Activated CD8-positive, alpha-beta T cell treated with anti-CD3 and anti-CD28 coated beads for 36 hours (primary cell): ENCODE data around the gene MPC1. TPM values are rescaled to one million over a fixed set of nuclear protein-coding genes. Genes with fewer than 3 reads are reported as not detected.

ENCODE experiments used
- ATAC-seq: fragments of 200-7000 bp; cut with Tn5 transposase; one replicate; pipeline ENCODE4 v1.10.0; 2021; ENCODE audit warnings: mild to moderate bottlenecking, moderate library complexity
- CTCF ChIA-PET: fragments of 350-600 bp; sonication (Branson Sonifier 250); formaldehyde crosslinking; loops from one replicate; lab custom pipeline; 2021; ENCODE audit warnings: antibody characterized with exemption; lab: Charles Lee
- POLR2A ChIA-PET: fragments of 350-600 bp; sonication (Branson Sonifier 250); formaldehyde crosslinking; loops from one replicate; lab custom pipeline; 2021; ENCODE audit warnings: antibody characterized with exemption; lab: Charles Lee
- DNase-seq: peaks from one replicate; pipeline ENCODE4 v3.0.0-alpha.2; 2020
- H3K27ac Mint-ChIP-seq: one replicate; pipeline ENCODE4 v1.8.0; 2021; ENCODE audit warnings: mild to moderate bottlenecking, mixed read lengths
- H3K27me3 Mint-ChIP-seq: one replicate; pipeline ENCODE4 v1.8.0; 2021; ENCODE audit warnings: mixed read lengths
- H3K36me3 Mint-ChIP-seq: one replicate; pipeline ENCODE4 v1.8.0; 2021; ENCODE audit warnings: low read depth, mixed read lengths
- H3K4me1 Mint-ChIP-seq: one replicate; pipeline ENCODE4 v1.8.0; 2021; ENCODE audit warnings: low read depth, mixed read lengths
- H3K4me3 Mint-ChIP-seq: one replicate; pipeline ENCODE4 v1.8.0; 2021; ENCODE audit warnings: mild to moderate bottlenecking, moderate library complexity, mixed read lengths
- H3K9me3 Mint-ChIP-seq: one replicate; pipeline ENCODE4 v1.8.0; 2021; ENCODE audit warnings: mixed read lengths
- intact Hi-C: fragments of 100-400 bp; cut with micrococcal nuclease; formaldehyde crosslinking; loops from one replicate; pipeline ENCODE4 v1.10.0; 2022
- total RNA-seq, 2 experiments: library from RNA; stranded (reverse); gene quantifications; one replicate each; pipeline ENCODE4 v1.2.3, GENCODE V29; 2021
- TF ChIP-seq, protein P1 (sequence below): fragments of 200-600 bp; IDR thresholded peaks from one replicate; pipeline ENCODE4 v1.8.0; 2022; ENCODE audit warnings: antibody characterized with exemption, mild to moderate bottlenecking

Gene MPC1
- total RNA-seq, 2 experiments from 2014 or later = 17.4 to 20.3 TPM

GRCh38 chr6:166331503-166332415 lies 51.0 kb downstream of the MPC1 start:
- no peak for DNase-seq
- TF ChIP-seq, protein P1, sequence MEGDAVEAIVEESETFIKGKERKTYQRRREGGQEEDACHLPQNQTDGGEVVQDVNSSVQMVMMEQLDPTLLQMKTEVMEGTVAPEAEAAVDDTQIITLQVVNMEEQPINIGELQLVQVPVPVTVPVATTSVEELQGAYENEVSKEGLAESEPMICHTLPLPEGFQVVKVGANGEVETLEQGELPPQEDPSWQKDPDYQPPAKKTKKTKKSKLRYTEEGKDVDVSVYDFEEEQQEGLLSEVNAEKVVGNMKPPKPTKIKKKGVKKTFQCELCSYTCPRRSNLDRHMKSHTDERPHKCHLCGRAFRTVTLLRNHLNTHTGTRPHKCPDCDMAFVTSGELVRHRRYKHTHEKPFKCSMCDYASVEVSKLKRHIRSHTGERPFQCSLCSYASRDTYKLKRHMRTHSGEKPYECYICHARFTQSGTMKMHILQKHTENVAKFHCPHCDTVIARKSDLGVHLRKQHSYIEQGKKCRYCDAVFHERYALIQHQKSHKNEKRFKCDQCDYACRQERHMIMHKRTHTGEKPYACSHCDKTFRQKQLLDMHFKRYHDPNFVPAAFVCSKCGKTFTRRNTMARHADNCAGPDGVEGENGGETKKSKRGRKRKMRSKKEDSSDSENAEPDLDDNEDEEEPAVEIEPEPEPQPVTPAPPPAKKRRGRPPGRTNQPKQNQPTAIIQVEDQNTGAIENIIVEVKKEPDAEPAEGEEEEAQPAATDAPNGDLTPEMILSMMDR = no peak
- CTCF ChIA-PET = interaction anchor here (0.9 to 1.2 kb wide), 2 partner anchors 21 to 50 kb away, joined by 3 read pairs; no protein-coding TSS in a partner anchor
- H3K27me3 Mint-ChIP-seq = no peaks in the 10 kb centered on the region
- H3K36me3 Mint-ChIP-seq = peaks cover 35% of the 10 kb centered on the region
- no peak overlapping the region for H3K4me3 Mint-ChIP-seq
- H3K4me1 Mint-ChIP-seq = peaks cover 46% of the 10 kb centered on the region
- POLR2A ChIA-PET = interaction anchor here (1.3 kb wide), 1 partner anchor 18 kb away, joined by 3 read pairs; no protein-coding TSS in a partner anchor
- H3K27ac Mint-ChIP-seq = no peak overlapping the region
- ATAC-seq = no peak
- intact Hi-C loops = no loop called here
- no peaks in the 10 kb centered on the region for H3K9me3 Mint-ChIP-seq

- no peak for DNase-seq
- POLR2A ChIA-PET = interaction anchor here (1.3 kb wide), 1 partner anchor 17 kb away, joined by 3 read pairs; no protein-coding TSS in a partner anchor
- intact Hi-C loops = no loop called here
- Mint-ChIP-seq H3K9me3 (no peaks in the 10 kb centered on the region), H3K27me3 (no peaks in the 10 kb centered on the region), H3K36me3 (peaks cover 35% of the 10 kb centered on the region), H3K4me3 (no peak overlapping the region), H3K4me1 (peaks cover 36% of the 10 kb centered on the region), H3K27ac (no peak overlapping the region)
- CTCF ChIA-PET = interaction anchor here (0.9 kb wide), 1 partner anchor 51 kb away, joined by 3 read pairs; no protein-coding TSS in a partner anchor
- no peak for ATAC-seq
- TF ChIP-seq, protein P1 = no peak
Measured at GRCh38 chr6:166330612-166331011, 52.1 kb downstream of the MPC1 start.

DNA sequence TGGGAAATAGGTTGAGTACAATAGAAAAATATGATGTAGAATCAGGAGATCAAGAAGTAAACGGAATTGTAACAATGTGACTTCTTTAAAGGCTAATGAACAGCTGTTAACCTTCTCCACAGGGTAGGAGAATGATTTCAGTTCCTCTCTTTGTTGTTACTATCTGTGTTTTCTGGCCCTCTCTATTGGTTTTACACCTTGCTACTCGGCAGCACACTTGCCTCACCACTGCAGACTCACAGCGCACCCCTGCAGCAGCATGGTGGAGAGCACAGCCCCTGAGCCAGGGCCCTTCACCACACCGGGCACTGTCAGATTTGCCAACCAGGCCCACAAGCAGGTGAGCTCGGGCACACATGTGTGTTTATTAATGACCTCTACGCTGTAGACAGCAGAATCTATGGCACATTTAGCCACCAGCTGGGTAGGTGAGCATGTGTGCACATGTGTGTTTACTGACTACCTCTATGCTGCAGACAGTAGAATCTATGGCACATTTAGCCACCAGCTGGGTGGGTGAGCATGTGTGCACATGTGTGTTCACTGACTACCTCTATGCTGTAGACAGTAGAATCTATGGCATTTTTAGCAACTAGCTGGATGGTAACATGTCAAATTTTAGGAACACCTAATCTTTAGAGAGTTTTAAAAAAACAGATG lies 57.2 kb downstream of the MPC1 start:
- POLR2A ChIA-PET = interaction anchor here (1.2 kb wide), 1 partner anchor 29 kb away, joined by 3 read pairs; no protein-coding TSS in a partner anchor
- no peak overlapping the region for H3K4me3 Mint-ChIP-seq
- peaks cover 19% of the 10 kb centered on the region for H3K36me3 Mint-ChIP-seq
- H3K9me3 Mint-ChIP-seq = no peaks in the 10 kb centered on the region
- TF ChIP-seq, protein P1 = no peak
- no peak for DNase-seq
- peaks cover under 1% of the 10 kb centered on the region for H3K4me1 Mint-ChIP-seq
- no peak for ATAC-seq
- H3K27ac Mint-ChIP-seq = no peak overlapping the region
- intact Hi-C loops = no loop called here
- CTCF ChIA-PET = interaction anchor here (1.4 to 2.9 kb wide), 3 partner anchors 12 to 75 kb away, joined by 3 to 16 read pairs (median 9); no protein-coding TSS in a partner anchor
- H3K27me3 Mint-ChIP-seq = no peaks in the 10 kb centered on the region

DNA sequence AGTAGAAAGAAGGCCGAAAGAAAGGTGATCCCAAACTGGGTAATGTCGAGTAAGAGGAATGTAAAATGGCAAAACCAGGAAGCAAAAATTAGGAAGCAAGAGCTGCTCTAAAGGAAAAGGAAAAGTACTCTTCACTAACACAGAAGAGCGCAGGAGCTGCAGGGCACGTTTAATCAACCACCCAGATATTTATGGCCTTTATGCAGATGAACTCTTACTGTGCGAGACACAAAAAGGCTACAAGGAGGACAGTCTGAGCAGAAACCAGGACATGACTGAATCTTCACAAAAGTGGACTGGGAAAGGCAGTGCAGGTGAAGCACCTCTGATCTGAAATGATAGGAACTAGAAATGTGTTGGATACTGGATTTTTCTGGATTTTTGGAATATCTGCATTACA lies 59.3 kb downstream of the MPC1 start:
- ChIA-PET POLR2A (no interaction called here), CTCF (interaction anchor here (1.3 to 2.0 kb wide), 2 partner anchors 10 to 14 kb away, joined by 3 to 15 read pairs; no protein-coding TSS in a partner anchor)
- TF ChIP-seq, protein P1 = no peak
- Mint-ChIP-seq H3K9me3 (no peaks in the 10 kb centered on the region), H3K27ac (no peak overlapping the region), H3K36me3 (peaks cover 19% of the 10 kb centered on the region), H3K27me3 (no peaks in the 10 kb centered on the region), H3K4me3 (no peak overlapping the region), H3K4me1 (no peaks in the 10 kb centered on the region)
- DNase-seq (no peak), ATAC-seq (no peak)
- intact Hi-C loops = no loop called here
